ENCODE measurements around the gene TATDN2.

The TATDN2 gene

GRCh38 chr3:10248184-10248983, at the start of gene TATDN2:
Gene TATDN2 (plus strand): TSS chr3:10248459. CDS start chr3:10249201, 742 bp downstream.
- no peaks in the 10 kb centered on the region for H3K27me3 Mint-ChIP-seq (ENCODE audit: low read depth)
- H3K27ac Mint-ChIP-seq, result peak within 1 kb of the TSS; percentile 91
- H3K9me3 Mint-ChIP-seq, result peaks cover 30% of the 10 kb centered on the region
- H3K4me1 Mint-ChIP-seq (ENCODE audit: low read depth), result peaks cover 39% of the 10 kb centered on the region
- H3K36me3 Mint-ChIP-seq (ENCODE audit: low read depth), result peaks cover 62% of the 10 kb centered on the region
- peak; percentile 93 for DNase-seq (ENCODE audit: low spot score)
- peak within 1 kb of the TSS; percentile 97 for H3K4me3 Mint-ChIP-seq

- peaks cover 4% of the 10 kb centered on the region for H3K36me3 Mint-ChIP-seq (ENCODE audit: low read depth)
- peak overlapping the region; percentile 90 for H3K27ac Mint-ChIP-seq
- peak; percentile 78 for DNase-seq (ENCODE audit: low spot score)
- H3K27me3 Mint-ChIP-seq (ENCODE audit: low read depth), result no peaks in the 10 kb centered on the region
- H3K4me3 Mint-ChIP-seq, result peak overlapping the region; percentile 67
- H3K9me3 Mint-ChIP-seq, result no peaks in the 10 kb centered on the region
- peaks cover 65% of the 10 kb centered on the region for H3K4me1 Mint-ChIP-seq (ENCODE audit: low read depth)
These were observed 49.3 kb upstream of the TATDN2 start for GRCh38 chr3:10198761-10199649.

- Mint-ChIP-seq H3K4me3 (no peak overlapping the region), H3K9me3 (no peaks in the 10 kb centered on the region), H3K27me3 (ENCODE audit: low read depth) (no peaks in the 10 kb centered on the region), H3K27ac (no peak overlapping the region), H3K4me1 (ENCODE audit: low read depth) (peaks cover 37% of the 10 kb centered on the region), H3K36me3 (ENCODE audit: low read depth) (peaks cover 4% of the 10 kb centered on the region)
- no peak for DNase-seq (ENCODE audit: low spot score)
These were observed 43.3 kb upstream of the TATDN2 start for GRCh38 chr3:10204921-10205320.

GRCh38 chr3:10205451-10206165, 42.7 kb upstream of the TATDN2 start:
- Mint-ChIP-seq H3K36me3 (ENCODE audit: low read depth) (peaks cover 4% of the 10 kb centered on the region), H3K27me3 (ENCODE audit: low read depth) (no peaks in the 10 kb centered on the region), H3K27ac (peak overlapping the region; percentile 26), H3K4me1 (ENCODE audit: low read depth) (peaks cover 37% of the 10 kb centered on the region), H3K4me3 (no peak overlapping the region), H3K9me3 (no peaks in the 10 kb centered on the region)
- DNase-seq (ENCODE audit: low spot score), result no peak

- no peaks in the 10 kb centered on the region for H3K9me3 Mint-ChIP-seq
- no peak for DNase-seq (ENCODE audit: low spot score)
- H3K27ac Mint-ChIP-seq, result no peak overlapping the region
- H3K4me3 Mint-ChIP-seq, result no peak overlapping the region
- H3K4me1 Mint-ChIP-seq (ENCODE audit: low read depth), result peaks cover 34% of the 10 kb centered on the region
- H3K36me3 Mint-ChIP-seq (ENCODE audit: low read depth), result peaks cover 4% of the 10 kb centered on the region
- H3K27me3 Mint-ChIP-seq (ENCODE audit: low read depth), result no peaks in the 10 kb centered on the region
These were observed 42.1 kb upstream of the TATDN2 start for GRCh38 chr3:10206166-10206511.

GRCh38 chr3:10213156-10213792, 35.0 kb upstream of the TATDN2 start:
- peaks cover 8% of the 10 kb centered on the region for H3K36me3 Mint-ChIP-seq (ENCODE audit: low read depth)
- H3K9me3 Mint-ChIP-seq, result peaks cover 6% of the 10 kb centered on the region
- H3K27me3 Mint-ChIP-seq (ENCODE audit: low read depth), result no peaks in the 10 kb centered on the region
- no peak for DNase-seq (ENCODE audit: low spot score)
- peaks cover 4% of the 10 kb centered on the region for H3K4me1 Mint-ChIP-seq (ENCODE audit: low read depth)
- H3K4me3 Mint-ChIP-seq, result no peak overlapping the region
- H3K27ac Mint-ChIP-seq, result no peak overlapping the region

- no peak for DNase-seq (ENCODE audit: low spot score)
- Mint-ChIP-seq H3K4me3 (no peak overlapping the region), H3K4me1 (ENCODE audit: low read depth) (peaks cover 17% of the 10 kb centered on the region), H3K36me3 (ENCODE audit: low read depth) (peaks cover 10% of the 10 kb centered on the region), H3K27ac (no peak overlapping the region), H3K9me3 (peaks cover 6% of the 10 kb centered on the region), H3K27me3 (ENCODE audit: low read depth) (no peaks in the 10 kb centered on the region)
These were observed 32.5 kb upstream of the TATDN2 start for GRCh38 chr3:10215578-10216368.

GRCh38 chr3:10217359-10217758, 30.9 kb upstream of the TATDN2 start:
- H3K9me3 Mint-ChIP-seq, result peaks cover 6% of the 10 kb centered on the region
- no peaks in the 10 kb centered on the region for H3K27me3 Mint-ChIP-seq (ENCODE audit: low read depth)
- H3K36me3 Mint-ChIP-seq (ENCODE audit: low read depth), result peaks cover 16% of the 10 kb centered on the region
- H3K4me1 Mint-ChIP-seq (ENCODE audit: low read depth), result peaks cover 25% of the 10 kb centered on the region
- no peak overlapping the region for H3K4me3 Mint-ChIP-seq
- H3K27ac Mint-ChIP-seq, result no peak overlapping the region
- no peak for DNase-seq (ENCODE audit: low spot score)

GRCh38 chr3:10219737-10220136, 28.5 kb upstream of the TATDN2 start:
- H3K27ac Mint-ChIP-seq, result no peak overlapping the region
- H3K27me3 Mint-ChIP-seq (ENCODE audit: low read depth), result no peaks in the 10 kb centered on the region
- peaks cover 6% of the 10 kb centered on the region for H3K9me3 Mint-ChIP-seq
- DNase-seq (ENCODE audit: low spot score), result no peak
- H3K36me3 Mint-ChIP-seq (ENCODE audit: low read depth), result peaks cover 25% of the 10 kb centered on the region
- no peak overlapping the region for H3K4me3 Mint-ChIP-seq
- peaks cover 42% of the 10 kb centered on the region for H3K4me1 Mint-ChIP-seq (ENCODE audit: low read depth)

GRCh38 chr3:10223676-10224639, 24.3 kb upstream of the TATDN2 start:
- Mint-ChIP-seq H3K27me3 (ENCODE audit: low read depth) (no peaks in the 10 kb centered on the region), H3K4me3 (peak overlapping the region; percentile 46), H3K36me3 (ENCODE audit: low read depth) (peaks cover 19% of the 10 kb centered on the region), H3K27ac (peak overlapping the region; percentile 72), H3K4me1 (ENCODE audit: low read depth) (peaks cover 58% of the 10 kb centered on the region), H3K9me3 (no peaks in the 10 kb centered on the region)
- DNase-seq (ENCODE audit: low spot score), result peak; percentile 35

- Mint-ChIP-seq H3K9me3 (no peaks in the 10 kb centered on the region), H3K36me3 (ENCODE audit: low read depth) (peaks cover 19% of the 10 kb centered on the region), H3K27ac (peak overlapping the region; percentile 79), H3K4me1 (ENCODE audit: low read depth) (peaks cover 57% of the 10 kb centered on the region), H3K4me3 (peak overlapping the region; percentile 65), H3K27me3 (ENCODE audit: low read depth) (no peaks in the 10 kb centered on the region)
- DNase-seq (ENCODE audit: low spot score), result peak; percentile 60
These were observed 23.2 kb upstream of the TATDN2 start for GRCh38 chr3:10224794-10225665.

All from T-helper 2 cell treated with Interferon-gamma antibody and Interleukin-4, amounts not matched to agents 5 μg/mL and 100 μg/mL, for 36 hours (primary cell).